Epithelial cell of esophagus (primary cell): Measurements from ENCODE around the gene HMGXB3.

Experiments used
- DNase-seq: peaks from one replicate; pipeline ENCODE4 v3.0.0; 2010; ENCODE audit warnings: low read depth
- H3K4me3 ChIP-seq: 2 replicates; pipeline ENCODE4 v1.5.1; 2011; ENCODE audit warnings: mild to moderate bottlenecking, low read length, control low read depth
- CTCF ChIP-seq: IDR thresholded peaks from 2 replicates; pipeline ENCODE4 v1.5.1; 2011; ENCODE audit warnings: low read depth, mild to moderate bottlenecking, low read length, control low read depth, inconsistent platforms; ENCODE audit not compliant: insufficient read depth; ENCODE audit errors: missing control alignments

HMGXB3 gene

GRCh38 chr5:150052226-150052955 lies 51.9 kb downstream of the HMGXB3 start:
- TF ChIP-seq CTCF = no peak
- DNase-seq = no peak
- H3K4me3 ChIP-seq = no peak overlapping the region

- DNase-seq = peak; percentile 71
- H3K4me3 ChIP-seq = no peak overlapping the region
Observed at GRCh38 chr5:150052956-150053712, 52.6 kb downstream of the HMGXB3 start.

GRCh38 chr5:150053713-150054392 lies 53.3 kb downstream of the HMGXB3 start:
- H3K4me3 ChIP-seq = no peak overlapping the region
- no peak for DNase-seq
- no peak for TF ChIP-seq CTCF

More at GRCh38 chr5:150052956-150053712, 52.6 kb downstream of the HMGXB3 start:
- no peak for TF ChIP-seq CTCF

GRCh38 chr5:150054569-150054968 lies 54.0 kb downstream of the HMGXB3 start:
- no peak for TF ChIP-seq CTCF
- no peak overlapping the region for H3K4me3 ChIP-seq
- no peak for DNase-seq

GRCh38 chr5:150055326-150056074 lies 55.0 kb downstream of the HMGXB3 start:
- TF ChIP-seq CTCF = no peak
- no peak for DNase-seq

GRCh38 chr5:150056075-150056443 lies 55.5 kb downstream of the HMGXB3 start:
- TF ChIP-seq CTCF = no peak
- H3K4me3 ChIP-seq = no peak overlapping the region
- no peak for DNase-seq

More at GRCh38 chr5:150055326-150056074, 55.0 kb downstream of the HMGXB3 start:
- no peak overlapping the region for H3K4me3 ChIP-seq
